ENCODE measurements around the gene MOB3A.

The MOB3A gene

DNA sequence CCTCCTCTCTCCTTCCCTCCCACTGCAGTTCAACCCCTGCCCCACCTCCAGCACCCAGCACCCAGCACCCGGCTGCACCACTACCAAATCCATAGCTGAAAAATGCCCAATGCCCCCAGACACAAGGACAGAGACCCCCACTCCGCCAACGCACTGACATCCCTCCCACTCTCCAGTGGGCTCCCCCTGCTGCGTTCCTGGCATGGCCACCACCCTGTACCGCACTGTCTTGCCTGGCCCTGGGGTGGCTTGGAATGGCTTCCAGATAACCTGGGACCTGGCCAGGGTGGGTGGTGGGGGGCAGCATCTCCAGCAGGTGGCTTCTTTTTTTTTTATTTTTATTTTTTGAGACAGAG, 39.3 kb downstream of the MOB3A start (continued):
- TF ChIP-seq ZNF518A (tag by site-specific recombination; conservative IDR thresholded peaks at IDR 0.05; ENCODE audit: low read depth) (no peak), ZNF148 (tag by site-specific recombination; IDR thresholded peaks at IDR 0.05; ENCODE audit: borderline replicate concordance) (no peak), ZNF274 (IDR thresholded peaks at IDR 0.05; ENCODE audit: low read length) (no peak), ZNF274 (tag by site-specific recombination; IDR thresholded peaks at IDR 0.05; ENCODE audit: borderline replicate concordance) (no peak), HIC1 (tag by site-specific recombination; IDR thresholded peaks at IDR 0.05) (0 out of 2 replicates have a peak, but pooled peaks have one; percentile 31), PRDM1 (tag by site-specific recombination; IDR thresholded peaks at IDR 0.05) (no peak), ZNF510 (tag by site-specific recombination; IDR thresholded peaks at IDR 0.05; ENCODE audit: insufficient replicate concordance) (no peak), ZNF302 (tag by site-specific recombination; IDR thresholded peaks at IDR 0.05; ENCODE audit: low read depth) (no peak), ZNF175 (tag by site-specific recombination; IDR thresholded peaks at IDR 0.05) (no peak)
- TF ChIP-seq, protein P1, sequence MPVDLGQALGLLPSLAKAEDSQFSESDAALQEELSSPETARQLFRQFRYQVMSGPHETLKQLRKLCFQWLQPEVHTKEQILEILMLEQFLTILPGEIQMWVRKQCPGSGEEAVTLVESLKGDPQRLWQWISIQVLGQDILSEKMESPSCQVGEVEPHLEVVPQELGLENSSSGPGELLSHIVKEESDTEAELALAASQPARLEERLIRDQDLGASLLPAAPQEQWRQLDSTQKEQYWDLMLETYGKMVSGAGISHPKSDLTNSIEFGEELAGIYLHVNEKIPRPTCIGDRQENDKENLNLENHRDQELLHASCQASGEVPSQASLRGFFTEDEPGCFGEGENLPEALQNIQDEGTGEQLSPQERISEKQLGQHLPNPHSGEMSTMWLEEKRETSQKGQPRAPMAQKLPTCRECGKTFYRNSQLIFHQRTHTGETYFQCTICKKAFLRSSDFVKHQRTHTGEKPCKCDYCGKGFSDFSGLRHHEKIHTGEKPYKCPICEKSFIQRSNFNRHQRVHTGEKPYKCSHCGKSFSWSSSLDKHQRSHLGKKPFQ (tag by site-specific recombination; IDR thresholded peaks at IDR 0.05) = no peak

- POLR2A ChIA-PET = no interaction called here
- H3K4me3 ChIP-seq (ENCODE audit: low read depth, low read length) = no peak overlapping the region
- CTCF ChIA-PET = no interaction called here
- H3K9me3 ChIP-seq (ENCODE audit: control insufficient read depth, insufficient read depth, low read depth, low read length) = no peaks in the 10 kb centered on the region
- H3K36me3 ChIP-seq (ENCODE audit: control insufficient read depth in 2 of 2, insufficient read depth in 1 of 2, low read length in 2 of 2) = no peaks in the 10 kb centered on the region
- H3K4me1 ChIP-seq (ENCODE audit: control insufficient read depth, insufficient read depth, low read length) = peaks cover 10% of the 10 kb centered on the region
- no peak overlapping the region for H3K27ac ChIP-seq (ENCODE audit: extremely low read depth, low read depth, low read length)
- TF ChIP-seq ZSCAN23 (tag by site-specific recombination; IDR thresholded peaks at IDR 0.05) (no peak), ZNF311 (tag by site-specific recombination; IDR thresholded peaks at IDR 0.05; ENCODE audit: borderline replicate concordance) (no peak), RBAK (tag by site-specific recombination; IDR thresholded peaks at IDR 0.05) (no peak), ZNF473 (tag by site-specific recombination; IDR thresholded peaks at IDR 0.05) (no peak), ZNF114 (tag by site-specific recombination; IDR thresholded peaks at IDR 0.05) (no peak), ZNF214 (tag by site-specific recombination; IDR thresholded peaks at IDR 0.05; ENCODE audit: borderline replicate concordance) (no peak)
- TF ChIP-seq, protein P2, sequence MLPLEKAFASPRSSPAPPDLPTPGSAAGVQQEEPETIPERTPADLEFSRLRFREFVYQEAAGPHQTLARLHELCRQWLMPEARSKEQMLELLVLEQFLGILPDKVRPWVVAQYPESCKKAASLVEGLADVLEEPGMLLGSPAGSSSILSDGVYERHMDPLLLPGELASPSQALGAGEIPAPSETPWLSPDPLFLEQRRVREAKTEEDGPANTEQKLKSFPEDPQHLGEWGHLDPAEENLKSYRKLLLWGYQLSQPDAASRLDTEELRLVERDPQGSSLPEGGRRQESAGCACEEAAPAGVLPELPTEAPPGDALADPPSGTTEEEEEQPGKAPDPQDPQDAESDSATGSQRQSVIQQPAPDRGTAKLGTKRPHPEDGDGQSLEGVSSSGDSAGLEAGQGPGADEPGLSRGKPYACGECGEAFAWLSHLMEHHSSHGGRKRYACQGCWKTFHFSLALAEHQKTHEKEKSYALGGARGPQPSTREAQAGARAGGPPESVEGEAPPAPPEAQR (tag by site-specific recombination; IDR thresholded peaks at IDR 0.05) = no peak
- TF ChIP-seq, protein P3, sequence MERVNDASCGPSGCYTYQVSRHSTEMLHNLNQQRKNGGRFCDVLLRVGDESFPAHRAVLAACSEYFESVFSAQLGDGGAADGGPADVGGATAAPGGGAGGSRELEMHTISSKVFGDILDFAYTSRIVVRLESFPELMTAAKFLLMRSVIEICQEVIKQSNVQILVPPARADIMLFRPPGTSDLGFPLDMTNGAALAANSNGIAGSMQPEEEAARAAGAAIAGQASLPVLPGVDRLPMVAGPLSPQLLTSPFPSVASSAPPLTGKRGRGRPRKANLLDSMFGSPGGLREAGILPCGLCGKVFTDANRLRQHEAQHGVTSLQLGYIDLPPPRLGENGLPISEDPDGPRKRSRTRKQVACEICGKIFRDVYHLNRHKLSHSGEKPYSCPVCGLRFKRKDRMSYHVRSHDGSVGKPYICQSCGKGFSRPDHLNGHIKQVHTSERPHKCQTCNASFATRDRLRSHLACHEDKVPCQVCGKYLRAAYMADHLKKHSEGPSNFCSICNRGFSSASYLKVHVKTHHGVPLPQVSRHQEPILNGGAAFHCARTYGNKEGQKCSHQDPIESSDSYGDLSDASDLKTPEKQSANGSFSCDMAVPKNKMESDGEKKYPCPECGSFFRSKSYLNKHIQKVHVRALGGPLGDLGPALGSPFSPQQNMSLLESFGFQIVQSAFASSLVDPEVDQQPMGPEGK (tag by site-specific recombination; IDR thresholded peaks at IDR 0.05) = 0 out of 2 replicates have a peak, but pooled peaks have one; percentile 14
Observed at GRCh38 chr19:2055931-2056836, 39.9 kb downstream of the MOB3A start.

Measured in HEK293 (cell line).